ENCODE measurements around the gene PREX1. TPM values are rescaled to one million over a fixed set of nuclear protein-coding genes. Genes with fewer than 3 reads are reported as not detected.
A peak's percentile ranks its signal among the peaks of the same experiment; 100 is the strongest.

PREX1 gene
- total and polyA plus RNA-seq, 4 donors, result 20.4 to 49.0 (median 42.6) TPM

GRCh38 chr20:48705240-48706115 is 122.3 kb downstream of the PREX1 start:
- no peaks in the 10 kb centered on the region for H3K9me3 ChIP-seq (ENCODE audit: control insufficient read depth, low read length)
- WGBS, 2 donors, result 70 to 76% methylated on average over 8 of the region's 8 CpGs
- no peaks in the 10 kb centered on the region for H3K36me3 ChIP-seq (ENCODE audit: control insufficient read depth in 1 of 2, insufficient read depth in 2 of 2, low read length in 1 of 2)
- intact Hi-C loops (cut with DNase I), result no loop called here
- no peak for ATAC-seq (ENCODE audit: low FRiP score)
- no peak overlapping the region for H3K4me3 ChIP-seq (ENCODE audit: low read length in 2 of 2)
- H3K4me1 ChIP-seq (ENCODE audit: control insufficient read depth in 1 of 2, insufficient read depth in 2 of 2, low read length in 2 of 2), result peaks cover 9 to 14% of the 10 kb centered on the region in 2 donors
- no peaks in the 10 kb centered on the region for H3K27me3 ChIP-seq (ENCODE audit: control insufficient read depth in 1 of 2, insufficient read depth in 2 of 2, low read length in 1 of 2)
- H3K27ac ChIP-seq (ENCODE audit: low read depth in 1 of 2, low read length in 2 of 2), result peak overlapping the region; percentile 65 to 88
- no peak for DNase-seq

DNA sequence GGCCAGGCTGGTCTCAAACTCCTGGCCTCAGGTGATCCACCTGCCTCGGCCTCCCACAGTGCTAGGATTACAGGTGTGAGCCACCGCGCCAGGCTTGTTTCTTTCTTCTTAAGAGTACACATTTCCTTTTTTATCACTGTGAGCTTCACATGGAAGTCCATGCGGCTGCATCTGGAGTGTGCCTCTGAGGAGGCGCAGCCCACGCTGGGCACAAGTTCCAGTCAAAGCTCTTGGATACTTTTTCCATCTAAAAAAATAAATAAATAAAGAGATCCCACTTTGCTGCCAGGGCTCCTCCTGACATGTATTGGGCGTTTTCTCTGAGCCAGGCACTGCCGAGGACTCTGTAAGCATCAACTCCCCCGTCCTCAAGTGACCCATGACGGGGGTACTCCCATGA is 123.0 kb downstream of the PREX1 start:
- no peaks in the 10 kb centered on the region for H3K9me3 ChIP-seq (ENCODE audit: control insufficient read depth, low read length)
- no peaks in the 10 kb centered on the region for H3K27me3 ChIP-seq (ENCODE audit: control insufficient read depth in 1 of 2, insufficient read depth in 2 of 2, low read length in 1 of 2)
- DNase-seq (peak; percentile 49 to 67), ATAC-seq (ENCODE audit: low FRiP score) (no peak)
- H3K4me3 ChIP-seq (ENCODE audit: low read length in 2 of 2), result no peak overlapping the region
- WGBS, 2 donors, result 42 to 46% methylated on average over 10 of the region's 10 CpGs
- intact Hi-C loops (cut with DNase I), result no loop called here
- peak overlapping the region; percentile 22 to 65 for H3K27ac ChIP-seq (ENCODE audit: low read depth in 1 of 2, low read length in 2 of 2)
- H3K4me1 ChIP-seq (ENCODE audit: control insufficient read depth in 1 of 2, insufficient read depth in 2 of 2, low read length in 2 of 2), result peaks cover 9% of the 10 kb centered on the region in 2 donors
- H3K36me3 ChIP-seq (ENCODE audit: control insufficient read depth in 1 of 2, insufficient read depth in 2 of 2, low read length in 1 of 2), result no peaks in the 10 kb centered on the region

- H3K36me3 ChIP-seq (ENCODE audit: control insufficient read depth in 1 of 2, insufficient read depth in 2 of 2, low read length in 1 of 2), result no peaks in the 10 kb centered on the region
- DNase-seq, result peak; percentile 85 to 86
- H3K4me3 ChIP-seq (ENCODE audit: low read length in 2 of 2), result no peak overlapping the region
- peak; percentile 55 for ATAC-seq (ENCODE audit: low FRiP score)
- H3K27ac ChIP-seq (ENCODE audit: low read depth in 1 of 2, low read length in 2 of 2), result peak overlapping the region in 1 of 2 donors; percentile 82
- intact Hi-C loops (cut with DNase I), result no loop called here
- H3K27me3 ChIP-seq (ENCODE audit: control insufficient read depth in 1 of 2, insufficient read depth in 2 of 2, low read length in 1 of 2), result no peaks in the 10 kb centered on the region
- no peaks in the 10 kb centered on the region for H3K9me3 ChIP-seq (ENCODE audit: control insufficient read depth, low read length)
- peaks cover 9 to 10% of the 10 kb centered on the region in 2 donors for H3K4me1 ChIP-seq (ENCODE audit: control insufficient read depth in 1 of 2, insufficient read depth in 2 of 2, low read length in 2 of 2)
- WGBS, 2 donors, result 11 to 12% methylated on average over 15 of the region's 15 CpGs
Measured at GRCh38 chr20:48703511-48704219, 124.1 kb downstream of the PREX1 start.

- no peaks in the 10 kb centered on the region for H3K27me3 ChIP-seq (ENCODE audit: control insufficient read depth in 1 of 2, insufficient read depth in 2 of 2, low read length in 1 of 2)
- H3K36me3 ChIP-seq (ENCODE audit: control insufficient read depth in 1 of 2, insufficient read depth in 2 of 2, low read length in 1 of 2), result no peaks in the 10 kb centered on the region
- peaks cover 9 to 12% of the 10 kb centered on the region in 2 donors for H3K4me1 ChIP-seq (ENCODE audit: control insufficient read depth in 1 of 2, insufficient read depth in 2 of 2, low read length in 2 of 2)
- H3K4me3 ChIP-seq (ENCODE audit: low read length in 2 of 2), result no peak overlapping the region
- H3K27ac ChIP-seq (ENCODE audit: low read depth in 1 of 2, low read length in 2 of 2), result peak overlapping the region in 1 of 2 donors; percentile 82
- no peaks in the 10 kb centered on the region for H3K9me3 ChIP-seq (ENCODE audit: control insufficient read depth, low read length)
- intact Hi-C loops (cut with DNase I), result no loop called here
- peak; percentile 66 to 86 for DNase-seq
- WGBS, 2 donors, result 11 to 16% methylated on average over 12 of the region's 12 CpGs
- ATAC-seq (ENCODE audit: low FRiP score), result no peak
Measured at GRCh38 chr20:48703107-48703506, 124.7 kb downstream of the PREX1 start.

- DNase-seq, result peak; percentile 49
- Histone ChIP-seq H3K36me3 (ENCODE audit: control insufficient read depth in 1 of 2, insufficient read depth in 2 of 2, low read length in 1 of 2) (no peaks in the 10 kb centered on the region), H3K4me1 (ENCODE audit: control insufficient read depth in 1 of 2, insufficient read depth in 2 of 2, low read length in 2 of 2) (peaks cover 9 to 12% of the 10 kb centered on the region in 2 donors), H3K27me3 (ENCODE audit: control insufficient read depth in 1 of 2, insufficient read depth in 2 of 2, low read length in 1 of 2) (no peaks in the 10 kb centered on the region), H3K4me3 (ENCODE audit: low read length in 2 of 2) (no peak overlapping the region), H3K9me3 (ENCODE audit: control insufficient read depth, low read length) (no peaks in the 10 kb centered on the region), H3K27ac (ENCODE audit: low read depth in 1 of 2, low read length in 2 of 2) (peak overlapping the region in 1 of 2 donors; percentile 82)
- intact Hi-C loops (cut with DNase I), result no loop called here
- no peak for ATAC-seq (ENCODE audit: low FRiP score)
- WGBS, 2 donors, result 88 to 91% methylated on average over 8 of the region's 8 CpGs
Measured at GRCh38 chr20:48702455-48702913, 125.3 kb downstream of the PREX1 start.

- intact Hi-C loops (cut with DNase I), result no loop called here
- Histone ChIP-seq H3K9me3 (ENCODE audit: control insufficient read depth, low read length) (no peaks in the 10 kb centered on the region), H3K4me3 (ENCODE audit: low read length in 2 of 2) (no peak overlapping the region), H3K36me3 (ENCODE audit: control insufficient read depth in 1 of 2, insufficient read depth in 2 of 2, low read length in 1 of 2) (no peaks in the 10 kb centered on the region), H3K27me3 (ENCODE audit: control insufficient read depth in 1 of 2, insufficient read depth in 2 of 2, low read length in 1 of 2) (no peaks in the 10 kb centered on the region), H3K4me1 (ENCODE audit: control insufficient read depth in 1 of 2, insufficient read depth in 2 of 2, low read length in 2 of 2) (peaks cover 9% of the 10 kb centered on the region in 2 donors), H3K27ac (ENCODE audit: low read depth in 1 of 2, low read length in 2 of 2) (no peak overlapping the region)
- ATAC-seq (ENCODE audit: low FRiP score), result no peak
- DNase-seq, result peak; percentile 9 to 73
- WGBS, 2 donors, result 92 to 94% methylated on average over 7 of the region's 7 CpGs
Measured at GRCh38 chr20:48701702-48702101, 126.1 kb downstream of the PREX1 start.

DNA sequence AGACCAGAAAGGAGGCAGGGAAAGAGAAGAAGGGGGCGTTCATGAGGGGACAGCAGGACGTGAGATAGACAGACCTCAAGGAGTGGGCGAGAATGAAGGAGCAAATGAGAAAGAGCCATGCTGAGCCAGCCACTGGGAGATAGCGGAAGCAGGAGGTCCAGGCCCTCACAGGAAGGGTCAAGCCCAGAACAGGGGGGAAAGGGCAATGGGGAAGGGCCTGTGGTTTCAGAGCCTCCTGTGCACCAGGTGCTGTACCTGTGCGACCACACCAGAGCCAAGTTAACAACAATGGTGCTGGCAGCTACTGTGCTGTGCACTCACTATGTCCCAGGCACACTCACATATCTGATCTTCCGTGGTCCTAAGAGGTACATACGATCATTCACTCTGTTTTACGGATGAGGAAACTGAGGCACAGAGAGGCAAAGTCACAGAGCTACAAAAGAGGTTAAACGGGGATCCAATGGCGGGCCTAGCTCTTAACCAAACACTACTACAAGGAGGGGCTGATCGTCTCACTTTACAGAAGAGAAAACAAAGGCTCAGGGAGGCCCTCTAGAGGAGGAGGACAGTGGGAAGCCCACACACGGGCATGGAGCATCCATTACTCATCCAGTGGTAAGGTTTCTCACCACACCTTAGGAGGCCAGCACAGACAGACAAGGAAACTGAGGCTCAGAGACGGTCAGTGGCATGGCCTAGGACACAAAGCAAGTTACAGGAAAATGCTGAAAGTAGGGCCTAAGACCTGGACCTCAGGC is 129.1 kb downstream of the PREX1 start:
- Histone ChIP-seq H3K27ac (ENCODE audit: low read depth in 1 of 2, low read length in 2 of 2) (peak overlapping the region; percentile 51 to 98), H3K4me1 (ENCODE audit: control insufficient read depth in 1 of 2, insufficient read depth in 2 of 2, low read length in 2 of 2) (peaks cover 0 to 3% of the 10 kb centered on the region in 2 donors), H3K9me3 (ENCODE audit: control insufficient read depth, low read length) (no peaks in the 10 kb centered on the region), H3K4me3 (ENCODE audit: low read length in 2 of 2) (no peak overlapping the region), H3K36me3 (ENCODE audit: control insufficient read depth in 1 of 2, insufficient read depth in 2 of 2, low read length in 1 of 2) (no peaks in the 10 kb centered on the region), H3K27me3 (ENCODE audit: control insufficient read depth in 1 of 2, insufficient read depth in 2 of 2, low read length in 1 of 2) (no peaks in the 10 kb centered on the region)
- ATAC-seq (ENCODE audit: low FRiP score) (no peak), DNase-seq (peak in 1 of 2 donors; percentile 22)
- intact Hi-C loops (cut with DNase I), result loop anchor here in 1 of 2 donors (5.0 kb wide), 1 partner anchor 36 kb away; no protein-coding TSS in a partner anchor
- 61% methylated on average over 13 of the region's 13 CpGs for WGBS, 2 donors

GRCh38 chr20:48697845-48698491 is 129.8 kb downstream of the PREX1 start:
- DNase-seq (peak; percentile 90 to 93), ATAC-seq (ENCODE audit: low FRiP score) (peak; percentile 82)
- H3K4me3 ChIP-seq (ENCODE audit: low read length in 2 of 2), result no peak overlapping the region
- no peaks in the 10 kb centered on the region for H3K27me3 ChIP-seq (ENCODE audit: control insufficient read depth in 1 of 2, insufficient read depth in 2 of 2, low read length in 1 of 2)
- no peaks in the 10 kb centered on the region for H3K9me3 ChIP-seq (ENCODE audit: control insufficient read depth, low read length)
- no peaks in the 10 kb centered on the region for H3K36me3 ChIP-seq (ENCODE audit: control insufficient read depth in 1 of 2, insufficient read depth in 2 of 2, low read length in 1 of 2)
- H3K4me1 ChIP-seq (ENCODE audit: control insufficient read depth in 1 of 2, insufficient read depth in 2 of 2, low read length in 2 of 2), result peaks cover 0 to 3% of the 10 kb centered on the region in 2 donors
- peak overlapping the region; percentile 51 to 98 for H3K27ac ChIP-seq (ENCODE audit: low read depth in 1 of 2, low read length in 2 of 2)
- 4 to 5% methylated on average over 8 of the region's 8 CpGs for WGBS, 2 donors
- intact Hi-C loops (cut with DNase I), result loop anchor here in 1 of 2 donors (5.0 kb wide), 1 partner anchor 36 kb away; no protein-coding TSS in a partner anchor
